NOMO-1 (cell line): ENCODE results near the gene RANBP17.

Experiments used
- DNase-seq, 2 experiments: peaks; one replicate each; lab custom pipeline; 2025; ENCODE audit not compliant: unreplicated experiment in 2 of 2; lab: John Stamatoyannopoulos, UW

Gene RANBP17

GRCh38 chr5:171312129-171312974 lies 450.5 kb downstream of the RANBP17 start:
- DNase-seq = peak; percentile 31 to 40

DNA sequence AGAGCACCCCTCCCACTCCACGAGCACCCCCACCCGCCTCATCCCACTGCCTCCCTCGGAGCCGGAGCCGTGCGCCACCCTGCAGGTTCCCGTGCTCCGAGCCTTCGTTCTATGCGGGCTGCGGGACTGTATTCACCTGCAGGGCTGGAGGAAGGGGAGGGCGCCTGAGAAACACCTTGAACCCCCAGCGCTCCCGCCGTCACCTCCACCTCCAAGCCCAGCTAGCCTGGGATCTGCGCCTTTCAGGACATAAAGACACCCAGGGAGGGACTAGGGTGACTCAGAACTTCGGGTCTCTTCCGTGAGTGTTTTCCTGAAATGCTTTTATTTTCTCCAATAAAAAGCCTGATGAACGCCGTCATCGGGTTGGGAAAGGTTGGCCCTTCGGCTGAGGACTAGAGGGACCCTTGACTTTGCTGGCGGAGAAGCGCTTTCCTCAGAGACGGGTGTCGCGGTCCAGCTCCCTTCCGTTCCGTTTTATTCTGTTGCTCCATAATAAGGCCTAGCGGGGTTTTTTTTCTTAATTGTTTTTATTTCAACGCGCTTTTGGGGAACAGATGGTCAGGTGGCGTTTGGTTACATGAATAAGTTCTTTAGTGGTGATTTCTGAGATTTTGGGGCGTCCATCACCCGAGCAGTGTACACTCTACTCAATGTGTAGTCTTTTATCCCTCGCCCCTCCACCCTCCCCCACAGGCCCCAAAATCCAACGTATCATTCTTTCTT lies 451.8 kb downstream of the RANBP17 start:
- no peak for DNase-seq

DNA sequence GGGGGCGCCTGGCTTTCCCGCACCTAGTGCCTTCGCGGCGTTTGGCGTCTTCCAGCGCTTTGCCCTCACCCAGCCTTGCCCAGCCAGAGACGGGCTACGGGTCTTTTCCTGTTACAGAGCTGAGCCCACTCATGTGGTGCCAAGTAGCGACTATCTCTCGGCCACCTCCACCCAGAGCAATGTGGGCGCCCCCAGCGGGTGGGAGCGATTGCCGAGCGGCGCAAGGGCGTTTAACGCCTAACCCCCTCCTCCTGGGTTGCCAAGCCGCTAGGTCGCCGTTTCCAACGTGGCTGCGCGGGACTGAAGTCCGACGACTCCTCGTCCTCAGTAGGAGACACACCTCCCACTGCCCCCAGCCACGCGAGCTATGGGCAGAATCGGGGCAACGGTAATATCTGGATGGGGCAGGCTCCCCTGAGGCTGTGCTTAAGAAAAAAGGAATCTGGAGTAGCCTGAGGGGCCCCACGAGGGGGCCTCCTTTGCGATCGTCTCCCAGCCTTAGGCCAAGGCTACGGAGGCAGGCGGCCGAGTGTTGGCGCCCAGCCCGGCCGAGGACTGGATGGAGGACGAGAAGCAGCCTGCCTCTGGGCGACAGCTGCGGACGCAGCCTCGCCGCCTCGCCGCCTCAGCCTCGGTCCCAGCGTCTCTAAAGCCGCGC lies 453.0 kb downstream of the RANBP17 start:
- DNase-seq = no peak

DNA sequence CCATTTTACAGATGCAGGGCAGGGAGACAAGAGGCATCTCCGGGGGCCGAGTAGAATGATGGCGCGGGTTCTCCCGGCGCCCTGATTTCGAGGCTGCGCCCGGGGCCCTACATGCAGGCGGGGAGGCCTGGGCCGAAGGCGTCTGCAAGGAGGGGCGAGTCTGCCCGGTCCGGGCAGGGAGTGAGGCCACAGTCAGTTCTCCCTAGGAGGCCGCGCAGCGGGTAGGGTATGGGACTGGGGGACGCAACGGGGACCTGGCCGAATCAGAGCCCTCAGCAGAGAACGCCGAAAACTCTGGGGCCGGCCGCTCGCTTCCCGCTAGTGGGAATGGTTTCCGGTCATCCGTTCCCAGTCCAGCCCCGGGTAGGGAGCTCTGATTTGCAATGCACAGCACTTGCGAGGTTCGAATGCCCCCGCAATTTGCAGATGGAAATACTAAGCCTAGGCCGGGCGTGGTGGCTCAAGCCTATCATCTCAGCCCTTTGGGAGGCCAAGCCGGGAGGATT lies 453.6 kb downstream of the RANBP17 start:
- no peak for DNase-seq

- DNase-seq = no peak
Observed at GRCh38 chr5:171315925-171316257, 454.1 kb downstream of the RANBP17 start.

DNA sequence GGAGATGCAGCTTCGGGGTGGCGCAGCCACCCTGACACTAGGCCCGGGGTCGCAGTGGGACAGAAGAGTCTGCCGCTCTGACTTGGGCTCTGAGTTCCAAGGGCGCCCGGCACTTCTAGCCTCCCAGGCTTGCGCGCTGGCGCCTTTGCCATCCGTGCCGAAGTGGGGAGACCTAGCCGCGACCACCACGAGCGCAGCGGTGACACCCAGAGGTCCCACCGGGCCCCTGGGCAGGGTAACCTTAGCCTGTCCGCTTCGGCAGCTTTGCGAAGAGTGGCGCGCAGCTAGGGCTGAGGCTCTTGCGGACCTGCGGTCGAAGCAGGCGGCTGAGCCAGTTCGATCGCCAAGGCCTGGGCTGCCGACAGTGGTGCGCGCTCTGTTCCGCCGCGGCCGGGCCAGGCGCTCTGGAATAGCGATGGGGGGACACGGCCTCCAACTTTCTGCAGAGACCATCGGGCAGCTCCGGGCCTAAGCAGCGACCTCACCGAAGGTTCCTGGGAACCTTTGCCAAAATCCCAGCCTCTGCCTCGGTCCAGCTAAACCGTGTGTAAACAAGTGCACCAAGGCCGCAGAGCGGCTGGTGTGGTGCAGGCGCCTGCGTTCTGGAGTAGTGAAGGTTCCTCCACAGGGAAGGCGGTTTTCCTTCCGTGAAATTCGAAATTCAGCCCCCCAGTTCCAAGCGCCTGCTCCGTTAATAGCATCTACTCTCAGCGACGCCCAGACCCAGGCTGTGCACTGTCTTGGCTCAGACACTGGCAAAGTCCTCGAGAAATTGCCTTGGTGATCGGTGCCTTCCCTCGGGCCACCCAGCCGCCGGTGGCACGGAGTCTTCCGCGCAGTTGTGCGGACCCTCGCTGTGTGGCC lies 454.7 kb downstream of the RANBP17 start:
- no peak for DNase-seq

DNA sequence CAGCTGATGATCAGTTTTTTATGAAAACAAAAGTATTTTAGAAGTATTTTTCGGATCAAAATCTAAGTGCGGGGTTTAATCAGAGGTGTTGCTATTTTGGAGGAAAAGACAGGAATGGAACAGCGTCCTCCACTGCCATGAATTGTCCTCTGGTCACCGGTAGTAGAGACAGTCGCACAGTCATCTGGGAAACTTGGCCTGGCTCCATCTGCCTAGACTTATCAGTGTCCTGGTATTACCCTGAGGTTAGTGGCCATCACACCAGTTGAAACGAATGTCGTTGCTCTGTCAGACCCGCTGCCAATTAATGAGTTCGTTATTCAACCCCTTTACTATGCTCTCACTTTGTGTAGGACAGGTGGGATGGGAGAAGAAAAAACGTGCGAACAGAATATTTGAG lies 455.4 kb downstream of the RANBP17 start:
- DNase-seq = no peak

- DNase-seq = no peak
Observed at GRCh38 chr5:171318026-171318425, 456.2 kb downstream of the RANBP17 start.

- DNase-seq = no peak
Observed at GRCh38 chr5:171321447-171321846, 459.6 kb downstream of the RANBP17 start.

GRCh38 chr5:171322527-171322926 lies 460.7 kb downstream of the RANBP17 start:
- DNase-seq = no peak

DNA sequence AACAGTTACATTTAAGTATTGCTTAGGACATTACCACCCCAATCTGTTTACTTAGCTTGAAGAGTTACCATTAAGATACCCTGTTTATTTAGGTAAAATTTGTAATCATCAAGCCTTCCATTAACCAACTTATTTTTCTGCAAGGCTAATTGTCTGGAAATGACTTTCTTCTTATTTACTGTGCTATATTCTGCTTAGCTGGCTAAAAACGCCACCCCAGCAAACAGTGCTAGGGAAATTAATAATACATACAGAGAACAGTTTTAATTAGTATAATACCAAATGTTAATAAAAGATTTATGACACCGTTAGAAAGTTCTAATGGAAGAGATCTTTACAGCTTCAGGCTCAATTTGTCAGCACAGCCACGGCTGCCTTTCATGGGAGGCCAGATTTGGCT lies 461.2 kb downstream of the RANBP17 start:
- no peak for DNase-seq

- peak; percentile 34 to 75 for DNase-seq
Observed at GRCh38 chr5:171323806-171324632, 462.2 kb downstream of the RANBP17 start.

- DNase-seq = no peak
Observed at GRCh38 chr5:171330021-171330420, 468.2 kb downstream of the RANBP17 start.

- DNase-seq = no peak
Observed at GRCh38 chr5:171335616-171336015, 473.8 kb downstream of the RANBP17 start.

GRCh38 chr5:171336521-171337209 lies 474.8 kb downstream of the RANBP17 start:
- peak; percentile 6 to 7 for DNase-seq

DNA sequence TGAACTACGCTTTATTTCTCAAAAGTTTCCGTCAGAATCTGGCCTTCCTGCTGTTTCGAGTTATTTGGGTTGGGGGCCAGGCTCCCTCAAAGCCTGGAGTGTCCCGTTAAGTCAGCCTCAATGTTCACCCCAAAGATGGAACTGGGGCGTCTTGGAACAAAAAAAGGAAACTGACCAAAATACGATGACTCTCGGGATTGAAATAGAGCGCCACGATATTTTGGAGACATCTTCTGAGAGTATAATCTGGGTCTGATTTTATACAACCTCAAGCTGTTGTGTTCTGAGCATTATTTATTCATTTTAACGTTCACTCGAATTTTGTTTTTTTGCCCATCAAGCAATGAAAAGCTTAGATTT lies 475.4 kb downstream of the RANBP17 start:
- DNase-seq = no peak

- DNase-seq = no peak
Observed at GRCh38 chr5:171340042-171340441, 478.2 kb downstream of the RANBP17 start.

GRCh38 chr5:171340491-171340890 lies 478.7 kb downstream of the RANBP17 start:
- DNase-seq = no peak
